ENCODE results near the gene LRPPRC. TPM values are rescaled to one million over a fixed set of nuclear protein-coding genes. Genes with fewer than 3 reads are reported as not detected.

The LRPPRC gene
- total and polyA plus RNA-seq, 9 of the 15 experiments (the other 6 are each of a cell fraction or from before 2014, with no cell fraction given), result 41.5 to 214 (median 138) TPM

DNA sequence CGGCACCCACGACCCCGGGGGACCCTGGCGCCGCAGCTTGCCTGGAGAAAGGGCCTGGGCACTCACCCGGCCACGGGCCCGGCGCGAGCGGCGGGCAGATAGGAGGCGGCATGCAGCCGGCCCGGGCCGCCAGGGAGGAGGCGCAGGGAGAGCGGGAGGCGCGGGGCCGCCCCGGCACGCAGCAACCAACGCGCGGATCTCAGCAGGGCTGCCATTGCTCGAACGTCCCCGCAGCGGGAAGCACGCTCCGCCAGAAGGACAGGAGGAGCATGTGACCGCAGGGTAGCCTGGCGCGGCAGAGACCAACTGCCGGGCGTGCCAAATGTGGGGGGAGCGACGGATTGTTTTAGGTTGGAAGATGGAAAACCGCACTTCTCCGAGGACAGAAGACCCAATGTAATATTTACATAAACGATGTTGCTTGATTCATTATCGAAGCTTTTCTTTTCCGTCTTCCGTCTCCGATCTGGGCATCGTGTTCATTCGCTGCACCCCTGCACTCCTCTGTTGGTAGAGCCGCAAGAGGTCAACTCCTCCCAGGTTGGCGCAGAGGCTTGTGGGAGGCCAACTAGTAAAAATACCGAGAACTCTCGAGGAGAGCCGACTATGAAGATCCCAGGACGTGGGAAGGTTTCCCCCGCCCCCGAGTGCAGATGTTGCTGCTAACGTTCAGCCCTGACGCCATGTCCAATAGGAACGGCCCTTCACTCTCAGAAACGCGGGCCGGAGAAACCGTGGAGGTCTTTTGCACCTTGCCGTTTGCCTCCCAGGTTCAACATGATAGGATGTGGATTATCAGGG is at the start of gene LRPPRC (continued):
- TF ChIP-seq, protein P1, sequence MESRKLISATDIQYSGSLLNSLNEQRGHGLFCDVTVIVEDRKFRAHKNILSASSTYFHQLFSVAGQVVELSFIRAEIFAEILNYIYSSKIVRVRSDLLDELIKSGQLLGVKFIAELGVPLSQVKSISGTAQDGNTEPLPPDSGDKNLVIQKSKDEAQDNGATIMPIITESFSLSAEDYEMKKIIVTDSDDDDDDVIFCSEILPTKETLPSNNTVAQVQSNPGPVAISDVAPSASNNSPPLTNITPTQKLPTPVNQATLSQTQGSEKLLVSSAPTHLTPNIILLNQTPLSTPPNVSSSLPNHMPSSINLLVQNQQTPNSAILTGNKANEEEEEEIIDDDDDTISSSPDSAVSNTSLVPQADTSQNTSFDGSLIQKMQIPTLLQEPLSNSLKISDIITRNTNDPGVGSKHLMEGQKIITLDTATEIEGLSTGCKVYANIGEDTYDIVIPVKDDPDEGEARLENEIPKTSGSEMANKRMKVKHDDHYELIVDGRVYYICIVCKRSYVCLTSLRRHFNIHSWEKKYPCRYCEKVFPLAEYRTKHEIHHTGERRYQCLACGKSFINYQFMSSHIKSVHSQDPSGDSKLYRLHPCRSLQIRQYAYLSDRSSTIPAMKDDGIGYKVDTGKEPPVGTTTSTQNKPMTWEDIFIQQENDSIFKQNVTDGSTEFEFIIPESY (CRISPR knock-in tag; IDR thresholded peaks at IDR 0.05), result no peak
- no peak for TF ChIP-seq MEF2A (IDR thresholded peaks at IDR 0.05; ENCODE audit: control insufficient read depth, low read depth, low read length)
- no peak for TF ChIP-seq ESRRB (CRISPR knock-in tag; IDR thresholded peaks at IDR 0.05; ENCODE audit: borderline replicate concordance)
- no peak for TF ChIP-seq BCL6 (CRISPR knock-in tag; IDR thresholded peaks at IDR 0.05)
- TF ChIP-seq, protein P2, sequence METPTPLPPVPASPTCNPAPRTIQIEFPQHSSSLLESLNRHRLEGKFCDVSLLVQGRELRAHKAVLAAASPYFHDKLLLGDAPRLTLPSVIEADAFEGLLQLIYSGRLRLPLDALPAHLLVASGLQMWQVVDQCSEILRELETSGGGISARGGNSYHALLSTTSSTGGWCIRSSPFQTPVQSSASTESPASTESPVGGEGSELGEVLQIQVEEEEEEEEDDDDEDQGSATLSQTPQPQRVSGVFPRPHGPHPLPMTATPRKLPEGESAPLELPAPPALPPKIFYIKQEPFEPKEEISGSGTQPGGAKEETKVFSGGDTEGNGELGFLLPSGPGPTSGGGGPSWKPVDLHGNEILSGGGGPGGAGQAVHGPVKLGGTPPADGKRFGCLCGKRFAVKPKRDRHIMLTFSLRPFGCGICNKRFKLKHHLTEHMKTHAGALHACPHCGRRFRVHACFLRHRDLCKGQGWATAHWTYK (CRISPR knock-in tag; IDR thresholded peaks at IDR 0.05), result no peak
- peak; percentile 37; the same call in 1 of the 2 replicates for TF ChIP-seq ZNF263 (CRISPR knock-in tag; IDR thresholded peaks at IDR 0.05; ENCODE audit: borderline replicate concordance)
- peak; percentile 94 for TF ChIP-seq TCF7L2 (IDR thresholded peaks at IDR 0.05; ENCODE audit: low read depth, low read length)
- TF ChIP-seq, protein P3, sequence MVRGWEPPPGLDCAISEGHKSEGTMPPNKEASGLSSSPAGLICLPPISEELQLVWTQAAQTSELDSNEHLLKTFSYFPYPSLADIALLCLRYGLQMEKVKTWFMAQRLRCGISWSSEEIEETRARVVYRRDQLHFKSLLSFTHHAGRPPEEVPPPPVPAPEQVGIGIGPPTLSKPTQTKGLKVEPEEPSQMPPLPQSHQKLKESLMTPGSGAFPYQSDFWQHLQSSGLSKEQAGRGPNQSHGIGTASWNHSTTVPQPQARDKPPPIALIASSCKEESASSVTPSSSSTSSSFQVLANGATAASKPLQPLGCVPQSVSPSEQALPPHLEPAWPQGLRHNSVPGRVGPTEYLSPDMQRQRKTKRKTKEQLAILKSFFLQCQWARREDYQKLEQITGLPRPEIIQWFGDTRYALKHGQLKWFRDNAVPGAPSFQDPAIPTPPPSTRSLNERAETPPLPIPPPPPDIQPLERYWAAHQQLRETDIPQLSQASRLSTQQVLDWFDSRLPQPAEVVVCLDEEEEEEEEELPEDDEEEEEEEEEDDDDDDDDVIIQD (CRISPR knock-in tag; IDR thresholded peaks at IDR 0.05), result no peak
- no peak for TF ChIP-seq BACH1 (tag; IDR thresholded peaks at IDR 0.05)
- no peak for TF ChIP-seq ZSCAN29 (IDR thresholded peaks at IDR 0.05)
- TF ChIP-seq GTF2F1 (IDR thresholded peaks at IDR 0.05; ENCODE audit: low read depth, low read length), result peak; percentile 60
- TF ChIP-seq HCFC1 (IDR thresholded peaks at IDR 0.05; ENCODE audit: low read depth, low read length), result peak; percentile 71
- peak; percentile 17; the same call in 1 of the 2 replicates for TF ChIP-seq XRCC5 (IDR thresholded peaks at IDR 0.05; ENCODE audit: low read depth, low read length)
- TF ChIP-seq HDAC3 (IDR thresholded peaks at IDR 0.05; ENCODE audit: borderline replicate concordance, partially characterized antibody), result peak; percentile 11
- TF ChIP-seq, protein P4, sequence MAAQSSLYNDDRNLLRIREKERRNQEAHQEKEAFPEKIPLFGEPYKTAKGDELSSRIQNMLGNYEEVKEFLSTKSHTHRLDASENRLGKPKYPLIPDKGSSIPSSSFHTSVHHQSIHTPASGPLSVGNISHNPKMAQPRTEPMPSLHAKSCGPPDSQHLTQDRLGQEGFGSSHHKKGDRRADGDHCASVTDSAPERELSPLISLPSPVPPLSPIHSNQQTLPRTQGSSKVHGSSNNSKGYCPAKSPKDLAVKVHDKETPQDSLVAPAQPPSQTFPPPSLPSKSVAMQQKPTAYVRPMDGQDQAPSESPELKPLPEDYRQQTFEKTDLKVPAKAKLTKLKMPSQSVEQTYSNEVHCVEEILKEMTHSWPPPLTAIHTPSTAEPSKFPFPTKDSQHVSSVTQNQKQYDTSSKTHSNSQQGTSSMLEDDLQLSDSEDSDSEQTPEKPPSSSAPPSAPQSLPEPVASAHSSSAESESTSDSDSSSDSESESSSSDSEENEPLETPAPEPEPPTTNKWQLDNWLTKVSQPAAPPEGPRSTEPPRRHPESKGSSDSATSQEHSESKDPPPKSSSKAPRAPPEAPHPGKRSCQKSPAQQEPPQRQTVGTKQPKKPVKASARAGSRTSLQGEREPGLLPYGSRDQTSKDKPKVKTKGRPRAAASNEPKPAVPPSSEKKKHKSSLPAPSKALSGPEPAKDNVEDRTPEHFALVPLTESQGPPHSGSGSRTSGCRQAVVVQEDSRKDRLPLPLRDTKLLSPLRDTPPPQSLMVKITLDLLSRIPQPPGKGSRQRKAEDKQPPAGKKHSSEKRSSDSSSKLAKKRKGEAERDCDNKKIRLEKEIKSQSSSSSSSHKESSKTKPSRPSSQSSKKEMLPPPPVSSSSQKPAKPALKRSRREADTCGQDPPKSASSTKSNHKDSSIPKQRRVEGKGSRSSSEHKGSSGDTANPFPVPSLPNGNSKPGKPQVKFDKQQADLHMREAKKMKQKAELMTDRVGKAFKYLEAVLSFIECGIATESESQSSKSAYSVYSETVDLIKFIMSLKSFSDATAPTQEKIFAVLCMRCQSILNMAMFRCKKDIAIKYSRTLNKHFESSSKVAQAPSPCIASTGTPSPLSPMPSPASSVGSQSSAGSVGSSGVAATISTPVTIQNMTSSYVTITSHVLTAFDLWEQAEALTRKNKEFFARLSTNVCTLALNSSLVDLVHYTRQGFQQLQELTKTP (IDR thresholded peaks at IDR 0.05; ENCODE audit: low read depth in 1 of 2, partially characterized antibody in 2 of 2), result peak; percentile 22 to 85
- no peak for TF ChIP-seq ZNF12 (CRISPR knock-in tag; IDR thresholded peaks at IDR 0.05)
- TF ChIP-seq MEIS2 (IDR thresholded peaks at IDR 0.05; ENCODE audit: partially characterized antibody), result no peak

All from K562 (cell line).